Measurements from ENCODE around the gene COL13A1. TPM values are rescaled to one million over a fixed set of nuclear protein-coding genes. Genes with fewer than 3 reads are reported as not detected.

Gene COL13A1
- total RNA-seq, 1 donor from 2014 or later: 0.86 TPM

DNA sequence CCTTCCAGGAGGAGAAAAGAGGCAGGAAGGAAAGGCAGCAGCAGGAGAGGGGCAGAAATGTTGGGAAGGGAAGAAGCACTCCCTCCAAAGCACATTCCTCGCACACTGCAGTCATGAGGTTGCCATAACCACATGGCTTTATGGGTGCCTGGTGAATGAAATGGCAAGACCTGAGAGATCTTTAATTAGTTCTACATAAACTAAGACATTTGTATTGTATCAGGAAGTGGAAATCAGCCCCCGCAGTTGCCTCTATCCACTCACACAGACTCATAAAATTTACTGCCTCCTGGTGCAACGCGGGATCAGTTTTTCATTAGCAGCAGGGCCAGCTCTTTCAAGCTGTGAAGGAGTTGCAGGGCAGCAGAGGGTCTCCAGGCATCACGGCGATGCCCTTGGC is 106.4 kb downstream of the COL13A1 start:
- H3K9me3 ChIP-seq (ENCODE audit: insufficient read depth, low read depth, low read length): no peaks in the 10 kb centered on the region
- Mint-ChIP-seq H3K36me3 (ENCODE audit: low read depth, unreplicated experiment) (no peaks in the 10 kb centered on the region), H3K27me3 (ENCODE audit: low read depth, unreplicated experiment) (peaks cover 61% of the 10 kb centered on the region), H3K4me3 (ENCODE audit: unreplicated experiment) (no peak overlapping the region), H3K9me3 (ENCODE audit: unreplicated experiment) (no peaks in the 10 kb centered on the region), H3K27ac (ENCODE audit: unreplicated experiment) (no peak overlapping the region), H3K4me1 (ENCODE audit: low read depth, unreplicated experiment) (no peaks in the 10 kb centered on the region)
- H3K27ac ChIP-seq (ENCODE audit: low read depth, low read length): no peak overlapping the region
- DNase-seq (ENCODE audit: low read depth) (no peak), FAIRE-seq (no peak)
- H3K9ac ChIP-seq (ENCODE audit: low read length): no peak overlapping the region
- no peak overlapping the region for H3K4me2 ChIP-seq (ENCODE audit: low read length)
- H3K79me2 ChIP-seq (ENCODE audit: insufficient read depth, low read length): no peaks in the 10 kb centered on the region
- H3K27me3 ChIP-seq (ENCODE audit: insufficient read depth, low read length): no peaks in the 10 kb centered on the region
- H4K20me1 ChIP-seq (ENCODE audit: insufficient read depth, low read length): no peaks in the 10 kb centered on the region
- no peak overlapping the region for H2AFZ ChIP-seq (ENCODE audit: low read depth, low read length)
- H3K4me3 ChIP-seq (ENCODE audit: insufficient read depth, low read depth, low read length): no peak overlapping the region
- H3K4me1 ChIP-seq (ENCODE audit: insufficient read depth, low read length): no peaks in the 10 kb centered on the region
- H3K36me3 ChIP-seq (ENCODE audit: insufficient read depth, low read length): no peaks in the 10 kb centered on the region
- TF ChIP-seq, protein P1, sequence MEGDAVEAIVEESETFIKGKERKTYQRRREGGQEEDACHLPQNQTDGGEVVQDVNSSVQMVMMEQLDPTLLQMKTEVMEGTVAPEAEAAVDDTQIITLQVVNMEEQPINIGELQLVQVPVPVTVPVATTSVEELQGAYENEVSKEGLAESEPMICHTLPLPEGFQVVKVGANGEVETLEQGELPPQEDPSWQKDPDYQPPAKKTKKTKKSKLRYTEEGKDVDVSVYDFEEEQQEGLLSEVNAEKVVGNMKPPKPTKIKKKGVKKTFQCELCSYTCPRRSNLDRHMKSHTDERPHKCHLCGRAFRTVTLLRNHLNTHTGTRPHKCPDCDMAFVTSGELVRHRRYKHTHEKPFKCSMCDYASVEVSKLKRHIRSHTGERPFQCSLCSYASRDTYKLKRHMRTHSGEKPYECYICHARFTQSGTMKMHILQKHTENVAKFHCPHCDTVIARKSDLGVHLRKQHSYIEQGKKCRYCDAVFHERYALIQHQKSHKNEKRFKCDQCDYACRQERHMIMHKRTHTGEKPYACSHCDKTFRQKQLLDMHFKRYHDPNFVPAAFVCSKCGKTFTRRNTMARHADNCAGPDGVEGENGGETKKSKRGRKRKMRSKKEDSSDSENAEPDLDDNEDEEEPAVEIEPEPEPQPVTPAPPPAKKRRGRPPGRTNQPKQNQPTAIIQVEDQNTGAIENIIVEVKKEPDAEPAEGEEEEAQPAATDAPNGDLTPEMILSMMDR (IDR thresholded peaks at IDR 0.05; ENCODE audit: insufficient read depth, low read depth, low read length): no peak
- TF ChIP-seq EZH2 (IDR thresholded peaks at IDR 0.05; ENCODE audit: insufficient read depth, low read length): no peak

GRCh38 chr10:69910561-69910960 is 108.9 kb downstream of the COL13A1 start:
- Histone ChIP-seq H3K36me3 (ENCODE audit: insufficient read depth, low read length) (no peaks in the 10 kb centered on the region), H3K27me3 (ENCODE audit: insufficient read depth, low read length) (no peaks in the 10 kb centered on the region), H3K4me1 (ENCODE audit: insufficient read depth, low read length) (no peaks in the 10 kb centered on the region), H3K9ac (ENCODE audit: low read length) (no peak overlapping the region), H3K79me2 (ENCODE audit: insufficient read depth, low read length) (no peaks in the 10 kb centered on the region), H3K27ac (ENCODE audit: low read depth, low read length) (no peak overlapping the region), H4K20me1 (ENCODE audit: insufficient read depth, low read length) (no peaks in the 10 kb centered on the region), H3K9me3 (ENCODE audit: insufficient read depth, low read depth, low read length) (no peaks in the 10 kb centered on the region), H2AFZ (ENCODE audit: low read depth, low read length) (no peak overlapping the region), H3K4me2 (ENCODE audit: low read length) (no peak overlapping the region), H3K4me3 (ENCODE audit: insufficient read depth, low read depth, low read length) (no peak overlapping the region)
- H3K9me3 Mint-ChIP-seq (ENCODE audit: unreplicated experiment): no peaks in the 10 kb centered on the region
- no peak overlapping the region for H3K27ac Mint-ChIP-seq (ENCODE audit: unreplicated experiment)
- no peak for DNase-seq (ENCODE audit: low read depth)
- no peaks in the 10 kb centered on the region for H3K4me1 Mint-ChIP-seq (ENCODE audit: low read depth, unreplicated experiment)
- H3K36me3 Mint-ChIP-seq (ENCODE audit: low read depth, unreplicated experiment): no peaks in the 10 kb centered on the region
- peaks cover 59% of the 10 kb centered on the region for H3K27me3 Mint-ChIP-seq (ENCODE audit: low read depth, unreplicated experiment)
- no peak for FAIRE-seq
- TF ChIP-seq, protein P1 (IDR thresholded peaks at IDR 0.05; ENCODE audit: insufficient read depth, low read depth, low read length): no peak
- no peak for TF ChIP-seq EZH2 (IDR thresholded peaks at IDR 0.05; ENCODE audit: insufficient read depth, low read length)
- H3K4me3 Mint-ChIP-seq (ENCODE audit: unreplicated experiment): no peak overlapping the region

- FAIRE-seq (no peak), DNase-seq (ENCODE audit: low read depth) (no peak)
- Mint-ChIP-seq H3K36me3 (ENCODE audit: low read depth, unreplicated experiment) (no peaks in the 10 kb centered on the region), H3K27me3 (ENCODE audit: low read depth, unreplicated experiment) (peaks cover 69% of the 10 kb centered on the region), H3K4me3 (ENCODE audit: unreplicated experiment) (no peak overlapping the region), H3K4me1 (ENCODE audit: low read depth, unreplicated experiment) (no peaks in the 10 kb centered on the region), H3K27ac (ENCODE audit: unreplicated experiment) (no peak overlapping the region), H3K9me3 (ENCODE audit: unreplicated experiment) (no peaks in the 10 kb centered on the region)
- Histone ChIP-seq H3K27me3 (ENCODE audit: insufficient read depth, low read length) (no peaks in the 10 kb centered on the region), H3K4me1 (ENCODE audit: insufficient read depth, low read length) (no peaks in the 10 kb centered on the region), H3K79me2 (ENCODE audit: insufficient read depth, low read length) (no peaks in the 10 kb centered on the region), H3K9me3 (ENCODE audit: insufficient read depth, low read depth, low read length) (no peaks in the 10 kb centered on the region), H3K9ac (ENCODE audit: low read length) (no peak overlapping the region), H3K4me3 (ENCODE audit: insufficient read depth, low read depth, low read length) (no peak overlapping the region), H3K4me2 (ENCODE audit: low read length) (no peak overlapping the region), H2AFZ (ENCODE audit: low read depth, low read length) (no peak overlapping the region), H4K20me1 (ENCODE audit: insufficient read depth, low read length) (no peaks in the 10 kb centered on the region), H3K36me3 (ENCODE audit: insufficient read depth, low read length) (no peaks in the 10 kb centered on the region), H3K27ac (ENCODE audit: low read depth, low read length) (no peak overlapping the region)
- TF ChIP-seq EZH2 (IDR thresholded peaks at IDR 0.05; ENCODE audit: insufficient read depth, low read length): no peak
- TF ChIP-seq, protein P1 (IDR thresholded peaks at IDR 0.05; ENCODE audit: insufficient read depth, low read depth, low read length): no peak
Measured at GRCh38 chr10:69911613-69912528, 110.2 kb downstream of the COL13A1 start.

Measured in astrocyte (in vitro differentiated cells and primary cell).